PC-9 (cell line): ENCODE results near the gene IFNGR2. TPM values are rescaled to one million over a fixed set of nuclear protein-coding genes. Genes with fewer than 3 reads are reported as not detected.
A peak's percentile ranks its signal among the peaks of the same experiment; 100 is the strongest.

Experiments used
- BruUV-seq: library from RNA; stranded (reverse); fragments of 400-500 nt; replicated peaks from 2 replicates; lab custom pipeline; 2021; lab: Mats Ljungman, UMichigan
- CTCF ChIA-PET: fragments of 300-600 bp; sonication (Branson Sonifier 250); formaldehyde crosslinking; loops from one replicate; lab custom pipeline; 2022; ENCODE audit warnings: antibody characterized with exemption; lab: Charles Lee
- POLR2A ChIA-PET: fragments of 300-600 bp; sonication (Branson Sonifier 250); formaldehyde crosslinking; loops from one replicate; lab custom pipeline; 2022; ENCODE audit warnings: antibody characterized with exemption; ENCODE audit not compliant: unreplicated experiment; lab: Charles Lee
- DNase-seq, 2 experiments: peaks; one replicate each; pipeline versions ENCODE4 v3.0.0 to v3.0.0-alpha.2; 2015 to 2022; ENCODE audit warnings: mixed read lengths in 1 of 2
- H2AFZ ChIP-seq: fragments of 200-600 bp; sonication (generic); 2 replicates; pipeline ENCODE4 v1.8.1; 2017; ENCODE audit warnings: antibody characterized with exemption
- H3F3A ChIP-seq: fragments of 200-600 bp; sonication (generic); 2 replicates; pipeline ENCODE4 v1.8.1; 2017; ENCODE audit warnings: antibody characterized with exemption, mild to moderate bottlenecking, low read depth; ENCODE audit not compliant: insufficient read depth
- H3K27ac ChIP-seq: fragments of 200-600 bp; sonication (generic); 2 replicates; pipeline ENCODE4 v1.6.1; 2016; ENCODE audit warnings: mixed run types
- H3K27me3 ChIP-seq: fragments of 200-600 bp; sonication (generic); 2 replicates; pipeline ENCODE4 v1.6.1; 2016; ENCODE audit warnings: low read depth, mixed run types; ENCODE audit not compliant: insufficient read depth
- H3K36me3 ChIP-seq: fragments of 200-600 bp; sonication (generic); 2 replicates; pipeline ENCODE4 v1.6.1; 2016; ENCODE audit warnings: low read depth, mixed run types
- H3K4me1 ChIP-seq: fragments of 200-600 bp; sonication (generic); replicated peaks from 2 replicates; pipeline ENCODE4 v1.6.1; 2016; ENCODE audit warnings: mixed run types; ENCODE audit not compliant: insufficient read depth
- H3K4me2 ChIP-seq: fragments of 200-600 bp; sonication (generic); 2 replicates; pipeline ENCODE4 v1.6.1; 2017; ENCODE audit warnings: mixed run types
- H3K4me3 ChIP-seq: fragments of 200-600 bp; sonication (generic); 2 replicates; pipeline ENCODE4 v1.6.1; 2016; ENCODE audit warnings: mixed run types
- H3K79me2 ChIP-seq: fragments of 200-600 bp; sonication (generic); 2 replicates; pipeline ENCODE4 v1.6.1; 2017; ENCODE audit warnings: low read depth, mixed run types
- H3K9me2 ChIP-seq: fragments of 200-600 bp; sonication (generic); 2 replicates; pipeline ENCODE4 v1.8.1; 2017; ENCODE audit warnings: mild to moderate bottlenecking; ENCODE audit not compliant: insufficient read depth
- H3K9me3 ChIP-seq: fragments of 200-600 bp; sonication (generic); 2 replicates; pipeline ENCODE4 v1.8.1; 2016; ENCODE audit warnings: low read depth; ENCODE audit not compliant: insufficient read depth
- H4K20me1 ChIP-seq: fragments of 200-600 bp; sonication (generic); 2 replicates; pipeline ENCODE4 v1.8.1; 2017; ENCODE audit not compliant: insufficient read depth
- EZH2 ChIP-seq: fragments of 200-600 bp; sonication (generic); IDR thresholded peaks from 2 replicates; pipeline ENCODE4 v1.8.0; 2017; ENCODE audit warnings: antibody characterized with exemption, low read depth
- intact Hi-C: fragments of 100-400 bp; cut with micrococcal nuclease; formaldehyde crosslinking; loops from one replicate; pipeline ENCODE4 v1.10.0; 2022; ENCODE audit not compliant: unreplicated experiment
- total RNA-seq: library from RNA; stranded (reverse); gene quantifications from 2 replicates; pipeline ENCODE4 v1.2.3, GENCODE V29; 2021
- TF ChIP-seq, protein P1 (sequence below): fragments of 200-600 bp; sonication (generic); conservative IDR thresholded peaks from 2 replicates; pipeline ENCODE4 v1.6.1; 2017; ENCODE audit warnings: mixed run types, antibody characterized with exemption, mild to moderate bottlenecking, moderate library complexity

Gene IFNGR2
- total RNA-seq, 1 experiment from 2014 or later: 16.0 TPM

DNA sequence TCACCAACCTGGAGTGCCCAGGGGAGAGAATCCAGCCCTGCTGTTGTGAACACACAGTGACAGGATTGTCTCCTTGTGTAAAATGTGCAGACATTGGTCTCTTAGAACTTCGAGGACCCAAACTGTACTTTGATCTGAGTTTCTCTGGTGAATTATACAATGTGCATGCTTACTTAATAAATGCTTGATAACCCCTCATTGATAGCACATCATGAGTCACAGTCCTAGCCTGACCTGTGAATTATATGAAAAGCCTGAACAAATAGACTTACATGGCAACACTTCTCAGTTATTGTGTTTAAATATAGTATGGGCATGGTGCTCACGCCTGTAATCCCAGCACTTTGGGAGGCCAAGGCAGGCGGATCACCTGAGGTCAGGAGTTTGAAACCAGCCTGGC lies 22.6 kb downstream of the IFNGR2 start:
- Histone ChIP-seq H3K79me2 (no peaks in the 10 kb centered on the region), H3K9me3 (no peaks in the 10 kb centered on the region), H3K4me1 (peaks cover 8% of the 10 kb centered on the region; the same call in 1 of the 2 replicates), H3K27ac (no peak overlapping the region), H3K27me3 (no peaks in the 10 kb centered on the region), H2AFZ (no peak overlapping the region), H3K4me3 (no peak overlapping the region), H3K36me3 (0 out of 2 replicates have a peak, but pooled peaks cover 10% of the 10 kb centered on the region), H3K4me2 (no peak overlapping the region), H3K9me2 (no peaks in the 10 kb centered on the region), H3F3A (no peaks in the 10 kb centered on the region), H4K20me1 (no peaks in the 10 kb centered on the region)
- no TSS peak for BruUV-seq
- no peak for DNase-seq
- no peak for TF ChIP-seq EZH2
- TF ChIP-seq, protein P1, sequence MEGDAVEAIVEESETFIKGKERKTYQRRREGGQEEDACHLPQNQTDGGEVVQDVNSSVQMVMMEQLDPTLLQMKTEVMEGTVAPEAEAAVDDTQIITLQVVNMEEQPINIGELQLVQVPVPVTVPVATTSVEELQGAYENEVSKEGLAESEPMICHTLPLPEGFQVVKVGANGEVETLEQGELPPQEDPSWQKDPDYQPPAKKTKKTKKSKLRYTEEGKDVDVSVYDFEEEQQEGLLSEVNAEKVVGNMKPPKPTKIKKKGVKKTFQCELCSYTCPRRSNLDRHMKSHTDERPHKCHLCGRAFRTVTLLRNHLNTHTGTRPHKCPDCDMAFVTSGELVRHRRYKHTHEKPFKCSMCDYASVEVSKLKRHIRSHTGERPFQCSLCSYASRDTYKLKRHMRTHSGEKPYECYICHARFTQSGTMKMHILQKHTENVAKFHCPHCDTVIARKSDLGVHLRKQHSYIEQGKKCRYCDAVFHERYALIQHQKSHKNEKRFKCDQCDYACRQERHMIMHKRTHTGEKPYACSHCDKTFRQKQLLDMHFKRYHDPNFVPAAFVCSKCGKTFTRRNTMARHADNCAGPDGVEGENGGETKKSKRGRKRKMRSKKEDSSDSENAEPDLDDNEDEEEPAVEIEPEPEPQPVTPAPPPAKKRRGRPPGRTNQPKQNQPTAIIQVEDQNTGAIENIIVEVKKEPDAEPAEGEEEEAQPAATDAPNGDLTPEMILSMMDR: no peak
- ChIA-PET POLR2A (no interaction called here), CTCF (no interaction called here)
- intact Hi-C loops: no loop called here

DNA sequence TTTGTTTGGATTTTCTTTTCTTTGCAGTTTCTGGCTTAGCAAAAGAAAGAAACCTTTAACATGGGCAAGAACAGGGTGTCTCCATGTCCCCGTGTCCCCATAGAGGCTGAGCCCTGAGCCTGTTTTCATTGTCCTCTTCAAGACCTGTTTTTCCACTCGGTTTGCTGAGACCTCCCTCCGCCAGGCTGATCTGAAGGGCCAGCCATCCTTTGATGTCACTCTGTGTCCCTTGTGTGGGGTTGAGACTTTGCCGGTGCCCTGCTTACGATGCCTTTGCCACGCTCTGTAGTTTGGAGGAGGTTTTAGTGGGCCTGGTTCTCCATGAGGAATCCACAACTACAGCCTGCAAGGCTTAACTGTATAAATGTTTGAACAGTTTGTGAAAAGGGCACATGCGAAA lies 23.8 kb downstream of the IFNGR2 start:
- CTCF ChIA-PET: interaction anchor here (0.5 kb wide), 1 partner anchor 193 kb away, joined by 5 read pairs; no protein-coding TSS in a partner anchor
- no peaks in the 10 kb centered on the region for H4K20me1 ChIP-seq
- intact Hi-C loops: no loop called here
- no peak for DNase-seq
- no TSS peak for BruUV-seq
- H3K4me1 ChIP-seq: peaks cover 8% of the 10 kb centered on the region; the same call in 1 of the 2 replicates
- POLR2A ChIA-PET: no interaction called here
- TF ChIP-seq EZH2: no peak
- TF ChIP-seq, protein P1: no peak
- no peaks in the 10 kb centered on the region for H3F3A ChIP-seq
- H2AFZ ChIP-seq: no peak overlapping the region
- no peaks in the 10 kb centered on the region for H3K9me2 ChIP-seq
- no peaks in the 10 kb centered on the region for H3K27me3 ChIP-seq
- no peaks in the 10 kb centered on the region for H3K79me2 ChIP-seq
- H3K9me3 ChIP-seq: no peaks in the 10 kb centered on the region
- 0 out of 2 replicates have a peak, but pooled peaks cover 1% of the 10 kb centered on the region for H3K36me3 ChIP-seq
- H3K4me2 ChIP-seq: no peak overlapping the region
- H3K27ac ChIP-seq: no peak overlapping the region
- H3K4me3 ChIP-seq: no peak overlapping the region

DNA sequence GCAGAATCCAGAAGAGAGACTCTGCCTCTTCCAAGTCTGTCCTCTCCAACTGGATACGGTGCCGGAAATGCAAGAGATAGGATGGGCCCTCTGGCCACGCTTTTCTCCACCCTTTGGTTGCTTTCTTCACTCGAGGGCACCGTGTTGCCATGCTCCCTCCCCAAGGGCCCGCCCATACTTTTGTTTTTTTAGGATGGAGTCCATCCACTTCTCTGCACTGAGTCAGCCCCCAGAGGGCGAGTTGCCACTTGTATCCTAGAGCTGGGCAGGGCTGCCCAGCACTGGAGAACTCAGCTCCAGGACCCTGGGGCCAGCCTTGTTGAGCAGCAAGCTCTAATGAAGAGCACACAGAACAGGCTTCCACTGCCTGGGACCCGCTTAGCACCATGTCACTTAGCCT lies 25.5 kb downstream of the IFNGR2 start:
- no peaks in the 10 kb centered on the region for H3K9me2 ChIP-seq
- peak; percentile 33 to 43 for DNase-seq
- H3K4me2 ChIP-seq: no peak overlapping the region
- no peaks in the 10 kb centered on the region for H4K20me1 ChIP-seq
- TF ChIP-seq EZH2: no peak
- TF ChIP-seq, protein P1: no peak
- H3K79me2 ChIP-seq: no peaks in the 10 kb centered on the region
- no TSS peak for BruUV-seq
- no peak overlapping the region for H2AFZ ChIP-seq
- H3K27ac ChIP-seq: no peak overlapping the region
- ChIA-PET CTCF (no interaction called here), POLR2A (no interaction called here)
- no peak overlapping the region for H3K4me3 ChIP-seq
- peaks cover 8% of the 10 kb centered on the region; the same call in 1 of the 2 replicates for H3K4me1 ChIP-seq
- no peaks in the 10 kb centered on the region for H3K27me3 ChIP-seq
- intact Hi-C loops: no loop called here
- H3K9me3 ChIP-seq: no peaks in the 10 kb centered on the region
- no peaks in the 10 kb centered on the region for H3K36me3 ChIP-seq
- H3F3A ChIP-seq: peaks cover 9% of the 10 kb centered on the region; the same call in 1 of the 2 replicates
